GM21529 (cell line): Measurements from ENCODE around the gene CAB39L.

Experiments used
- ATAC-seq: cut with Tn5 transposase; IDR thresholded peaks from one replicate; pipeline ENCODE4 v1.9.1; 2021; ENCODE audit not compliant: unreplicated experiment

CAB39L gene

GRCh38 chr13:49400755-49401659 is 42.9 kb downstream of the CAB39L start:
- no peak for ATAC-seq

DNA sequence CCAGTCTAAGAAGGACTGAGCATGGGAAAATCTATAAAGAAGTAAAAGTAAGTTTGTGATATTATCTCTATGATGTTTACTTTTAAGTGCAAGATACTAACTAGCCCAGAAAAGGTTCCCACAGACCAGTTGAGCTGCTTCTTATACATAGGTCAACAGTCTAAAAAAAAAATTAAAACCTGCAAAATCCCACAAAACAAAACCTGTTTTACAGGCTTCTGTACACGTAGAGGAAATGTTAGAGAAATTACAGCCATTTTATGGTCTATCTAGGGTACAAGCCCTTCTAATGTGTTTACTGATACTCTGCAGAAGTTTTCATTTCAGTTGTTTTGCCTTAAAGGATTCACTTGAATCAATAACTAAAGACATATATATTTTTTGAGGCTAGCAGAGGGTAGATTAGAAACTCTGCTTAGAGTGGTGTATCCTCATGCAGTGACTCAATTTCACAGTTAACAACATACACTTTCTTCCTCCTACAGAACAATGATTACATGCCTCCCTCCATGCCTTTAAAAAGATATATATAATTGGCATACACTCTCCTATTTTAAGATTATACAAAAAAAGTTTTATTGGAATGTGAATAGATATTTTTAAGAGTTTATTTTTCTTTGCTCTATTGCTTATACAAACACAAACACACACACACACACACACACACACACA is 43.9 kb downstream of the CAB39L start:
- ATAC-seq: no peak

GRCh38 chr13:49395878-49396380 is 47.9 kb downstream of the CAB39L start:
- ATAC-seq: no peak

- no peak for ATAC-seq
These were observed 48.4 kb downstream of the CAB39L start for GRCh38 chr13:49395451-49395865.

- no peak for ATAC-seq
These were observed 55.7 kb downstream of the CAB39L start for GRCh38 chr13:49388091-49388635.

- ATAC-seq: no peak
These were observed 57.2 kb downstream of the CAB39L start for GRCh38 chr13:49386664-49387063.

- ATAC-seq: no peak
These were observed 67.7 kb downstream of the CAB39L start for GRCh38 chr13:49376121-49376520.

DNA sequence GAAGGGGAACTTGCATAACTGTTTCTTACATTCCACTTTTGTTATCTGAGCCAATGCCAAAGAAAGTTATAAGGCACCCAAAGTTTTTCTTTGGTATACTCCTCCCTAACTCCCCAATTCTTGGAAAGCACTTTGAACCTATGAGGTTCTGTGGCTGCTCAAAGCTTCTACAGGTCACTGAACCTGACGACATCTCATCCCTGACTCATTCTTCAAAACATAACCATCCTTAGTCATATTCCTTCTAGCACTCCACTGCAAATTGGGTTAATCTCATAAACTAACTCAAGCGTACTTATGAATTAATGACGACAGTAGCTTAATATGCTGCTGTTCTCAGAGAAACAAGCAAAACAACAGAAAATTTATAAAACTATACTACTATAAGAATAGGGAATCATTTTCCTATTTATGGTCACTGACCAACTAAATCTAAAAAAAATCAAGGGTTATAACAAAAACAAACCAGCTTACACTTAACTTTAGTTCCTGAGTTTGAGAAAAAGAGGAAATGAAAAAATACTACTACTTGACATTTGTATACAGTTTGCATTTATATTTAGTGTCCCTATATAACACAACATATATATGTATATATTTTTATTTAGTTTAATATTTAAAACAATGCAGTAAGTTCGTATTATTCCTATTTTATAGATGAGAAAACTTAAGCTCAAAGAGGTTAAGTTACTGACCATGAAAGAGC is 69.1 kb downstream of the CAB39L start:
- no peak for ATAC-seq

- no peak for ATAC-seq
These were observed 70.1 kb downstream of the CAB39L start for GRCh38 chr13:49373716-49374115.

- ATAC-seq: no peak
These were observed 71.8 kb downstream of the CAB39L start for GRCh38 chr13:49371943-49372613.

DNA sequence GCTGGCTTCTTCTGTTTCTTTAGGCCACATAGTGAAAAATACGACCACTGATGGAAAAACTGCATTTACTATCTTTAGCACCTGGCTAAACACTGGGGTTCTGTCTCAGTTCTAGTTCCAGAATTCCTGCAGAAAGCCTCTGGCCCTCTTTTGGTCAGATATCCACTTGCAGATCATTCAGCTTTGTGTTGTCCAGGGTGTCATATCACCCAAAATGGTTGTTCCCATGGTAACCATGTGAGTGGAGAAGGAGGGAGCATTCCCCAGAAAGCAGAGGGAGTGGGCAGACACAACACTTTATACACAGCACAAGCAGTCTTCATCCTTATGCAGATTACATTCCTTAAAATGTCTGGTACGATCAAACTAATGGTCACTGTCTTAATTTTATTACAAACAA is 73.5 kb downstream of the CAB39L start:
- ATAC-seq: no peak

DNA sequence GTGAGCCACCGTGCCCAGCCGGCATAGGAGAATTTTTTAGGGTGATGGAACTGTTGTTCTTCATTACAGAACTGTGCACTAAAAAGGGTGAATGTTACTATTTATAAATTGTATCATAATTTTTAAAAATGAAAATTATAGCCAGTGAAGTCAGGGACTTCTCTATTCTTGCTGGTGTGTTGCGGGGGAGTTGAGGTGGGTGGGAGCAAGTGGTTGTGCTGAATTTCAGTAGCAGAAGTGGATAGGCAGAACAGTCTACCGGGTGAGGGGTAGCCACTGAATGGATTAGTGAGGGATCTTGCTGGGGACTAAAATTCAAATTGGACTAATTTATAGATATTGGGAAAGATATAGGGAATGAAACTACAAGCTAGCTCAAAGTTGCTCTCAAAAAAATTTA is 74.0 kb downstream of the CAB39L start:
- no peak for ATAC-seq

DNA sequence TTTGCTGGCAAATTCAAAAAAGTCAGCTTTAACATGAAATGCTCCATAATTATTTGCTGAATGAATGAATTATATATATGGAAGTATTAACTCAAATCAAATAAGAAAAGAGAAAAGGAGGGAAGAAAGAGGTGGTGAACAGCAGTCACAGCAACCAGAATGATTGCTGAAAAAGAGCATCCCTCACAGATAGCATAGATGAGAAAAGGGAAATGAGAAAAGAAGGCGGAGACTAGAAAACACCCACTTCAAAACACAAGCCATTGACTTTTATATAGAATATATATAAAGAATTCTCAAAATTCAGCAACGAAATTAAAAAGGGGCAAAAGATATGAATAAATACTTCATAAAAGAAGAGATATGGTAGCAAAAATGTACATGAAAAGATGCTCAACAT is 75.2 kb downstream of the CAB39L start:
- no peak for ATAC-seq

DNA sequence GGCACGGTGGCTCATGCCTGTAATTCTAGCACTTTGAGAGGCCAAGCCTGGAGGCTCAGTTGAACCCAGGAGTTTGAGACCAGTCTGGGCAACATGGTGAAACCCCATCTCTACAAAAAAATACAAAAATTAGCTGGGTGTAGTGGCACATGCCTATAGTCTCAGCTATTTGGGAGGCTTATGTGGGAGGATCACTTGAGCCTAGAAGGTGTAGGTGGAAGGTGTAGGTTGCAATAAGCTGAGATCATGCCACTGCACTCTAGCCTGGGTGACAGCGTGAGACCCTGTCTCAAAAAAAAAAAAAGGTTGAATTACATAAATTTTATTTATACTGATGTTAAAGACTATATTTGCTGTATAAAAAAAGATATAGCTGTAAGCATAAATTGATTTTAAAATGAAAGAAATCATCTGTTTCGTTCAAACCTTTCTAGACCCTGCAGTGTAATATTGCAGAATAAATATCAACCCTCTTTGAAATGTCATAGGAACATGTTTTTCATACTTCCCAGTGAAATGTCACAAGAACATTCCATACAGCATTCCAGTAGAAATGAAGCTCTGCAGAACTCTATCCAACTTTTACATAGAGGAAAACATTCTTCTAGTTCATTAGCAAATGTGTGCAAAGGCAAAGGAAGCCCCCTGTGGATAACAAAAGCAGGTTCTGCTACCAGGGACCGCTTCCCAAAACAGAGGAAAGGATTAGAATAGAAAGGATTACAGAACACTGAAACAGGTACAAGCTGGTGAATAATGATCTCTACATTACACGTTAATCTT is 76.0 kb downstream of the CAB39L start:
- no peak for ATAC-seq

DNA sequence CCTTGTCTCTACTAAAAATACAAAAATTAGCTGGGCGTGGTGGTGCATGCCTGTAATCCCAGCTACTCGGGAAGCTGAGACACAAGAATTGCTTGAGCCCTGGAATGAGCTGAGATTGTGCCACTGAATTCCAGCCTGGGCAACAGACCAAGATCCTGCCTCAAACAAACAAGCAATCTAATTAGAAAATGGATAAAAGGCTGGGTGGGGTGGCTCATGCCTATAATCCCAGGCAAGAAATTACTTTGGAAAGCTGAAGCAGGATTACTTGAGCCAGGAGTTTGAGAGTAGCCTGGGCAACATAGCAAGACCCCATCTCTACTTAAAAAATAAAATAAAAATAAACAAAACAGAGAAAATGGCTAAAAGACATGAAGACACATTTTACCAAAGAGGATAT is 77.0 kb downstream of the CAB39L start:
- ATAC-seq: no peak

DNA sequence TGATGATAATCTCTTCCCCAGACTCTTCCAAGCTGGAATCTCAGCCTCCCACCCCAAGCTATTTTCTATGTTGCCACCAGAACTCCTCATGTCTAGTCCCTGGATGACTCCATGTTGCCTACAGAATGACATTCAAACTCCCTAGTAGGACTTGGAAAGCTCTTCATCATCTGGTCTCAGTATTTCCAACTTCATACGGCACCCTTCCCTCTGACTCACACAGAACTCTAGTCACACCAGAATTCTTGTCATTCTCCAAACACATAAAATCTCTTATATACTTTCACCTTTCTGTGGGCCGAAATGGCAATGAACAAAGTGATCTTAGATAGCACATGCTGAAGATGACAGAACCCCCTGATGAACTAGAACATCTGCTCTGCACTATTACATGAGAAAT is 86.2 kb downstream of the CAB39L start:
- no peak for ATAC-seq

GRCh38 chr13:49356223-49356622 is 87.6 kb downstream of the CAB39L start:
- ATAC-seq: no peak

DNA sequence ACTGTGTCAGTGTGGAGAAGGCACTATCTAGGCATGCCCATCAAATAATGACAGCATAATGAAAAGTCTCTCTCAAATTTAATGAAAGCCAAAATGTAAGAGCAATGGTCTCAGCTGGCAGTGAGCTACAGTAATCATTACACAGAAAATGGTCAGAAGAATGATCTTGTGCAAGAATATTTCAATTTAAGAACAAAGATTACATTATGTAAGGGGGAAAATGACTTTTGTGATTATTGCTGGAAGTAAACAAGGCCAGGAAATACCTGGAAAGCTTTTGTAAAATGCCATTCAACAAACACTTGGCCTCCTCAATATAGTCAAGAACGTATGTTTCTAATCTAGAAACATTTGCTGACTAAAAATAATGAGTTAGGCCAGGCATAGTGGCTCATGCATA is 89.1 kb downstream of the CAB39L start:
- ATAC-seq: no peak

- no peak for ATAC-seq
These were observed 90.0 kb downstream of the CAB39L start for GRCh38 chr13:49353908-49354307.

DNA sequence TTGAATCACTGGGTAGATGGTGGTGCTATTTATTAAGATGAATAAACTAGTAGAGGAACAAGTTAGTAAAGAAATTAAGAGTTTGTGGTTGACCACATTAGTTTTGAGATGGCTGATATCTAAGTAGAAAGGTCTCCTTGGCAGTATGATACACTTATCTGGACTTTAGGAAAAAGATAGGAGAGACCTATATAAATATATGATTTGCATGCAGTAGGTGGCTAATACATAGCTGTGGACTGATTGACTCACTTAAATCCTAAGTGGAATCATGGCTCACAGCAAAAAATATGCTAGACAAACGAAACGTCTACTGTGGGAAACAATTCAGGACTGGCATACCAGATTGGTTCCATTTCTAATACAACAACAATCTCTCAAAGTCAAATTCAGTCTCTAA is 92.0 kb downstream of the CAB39L start:
- no peak for ATAC-seq
